Adrenal gland (tissue), 12 donors: ENCODE measurements around the gene CBFA2T3. TPM values are rescaled to one million over a fixed set of nuclear protein-coding genes. Genes with fewer than 3 reads are reported as not detected.
"Not testable (repeated sequence)": the region's sequence is repeated elsewhere in the genome, so short reads cannot be mapped to it uniquely, and the experiment has no call there.

Experiments
- DNase-seq, 7 donors: peaks; one replicate each; pipeline ENCODE4 v3.0.0-alpha.2; 2019 to 2020
- H3K27ac ChIP-seq, 5 donors: fragments of 200-600 bp; sonication (generic) in 4 of 5; 1 replicate in 3 of 5; 2 replicates in 2 of 5; pipeline versions ENCODE4 v1.5.1 to v1.8.0; 2016 to 2020; ENCODE audit warnings: mild to moderate bottlenecking in 1 of 5
- H3K27me3 ChIP-seq: fragments of 200-600 bp; 2 replicates; pipeline ENCODE4 v1.8.0; 2021
- H3K36me3 ChIP-seq, 2 donors: fragments of 200-600 bp; replicated peaks in 1 of 2; 1 replicate in 1 of 2; 2 replicates in 1 of 2; pipeline versions ENCODE4 v1.5.1 to v1.8.0; 2018 to 2022
- H3K4me1 ChIP-seq, 2 donors: fragments of 200-600 bp; replicated peaks in 1 of 2; 1 replicate in 1 of 2; 2 replicates in 1 of 2; pipeline versions ENCODE4 v1.5.1 to v1.8.0; 2018 to 2021
- H3K4me3 ChIP-seq, 4 donors: fragments of 200-600 bp; sonication (generic) in 3 of 4; one replicate each; pipeline ENCODE4 v1.5.1; 2016 to 2018
- H3K9me3 ChIP-seq, 3 donors: fragments of 200-600 bp; sonication (generic) in 1 of 3; replicated peaks in 1 of 3; 1 replicate in 2 of 3; 2 replicates in 1 of 3; pipeline versions ENCODE4 v1.5.1 to v1.8.0; 2016 to 2021
- CTCF ChIP-seq, 6 experiments: fragments of 450-650 bp in 4 of 6; fragments of 200-600 bp in 2 of 6; sonication (generic) in 1 of 6; IDR thresholded peaks; 1 replicate in 5 of 6; 2 replicates in 1 of 6; pipeline versions ENCODE4 v1.5.1 to v1.8.0; 2016 to 2021; ENCODE audit warnings: antibody characterized with exemption in 6 of 6, mild to moderate bottlenecking in 2 of 6, moderate library complexity in 1 of 6
- POLR2A ChIP-seq, 2 donors: fragments of 450-650 bp; IDR thresholded peaks; one replicate each; pipeline ENCODE4 v1.6.1; 2017; ENCODE audit warnings: antibody characterized with exemption in 2 of 2, mild to moderate bottlenecking in 2 of 2, moderate library complexity in 1 of 2
- WGBS, 4 donors: extraction: QIAGEN DNeasy Blood & Tissue Kit in 2 of 4; methylation state at CpG; one replicate each; pipeline versions ENCODE4 v1.1.5 to v1.1.7; 2013 to 2017; 5-methylcytosine and 5-hydroxymethylcytosine counted together
- intact Hi-C, 2 donors: fragments of 100-400 bp; cut with DNase I; formaldehyde crosslinking; loops; one replicate each; pipeline versions ENCODE4 v1.14.1 to v1.15.0; 2022 to 2023
- polyA plus RNA-seq, 3 donors: library from polyadenylated mRNA; stranded (reverse); fragments of 200-250 nt in 2 of 3; fragments of 350-450 nt in 1 of 3; fragmentation: Illumina TruSeq in 1 of 3; extraction: RNeasy Lipid Tissue Mini Kit (QIAGEN cat#74804) in 1 of 3; gene quantifications; one replicate each; pipeline ENCODE4 v1.2.3, GENCODE V29; 2013 to 2014
- total RNA-seq, 9 donors: library from RNA; depleted of rRNA in 4 of 9; stranded (reverse); fragments of >200 nt in 4 of 9; fragments of 120-200 nt in 1 of 9; fragmentation: NEBNext Ultra II Directional in 1 of 9; extraction: Animal tissue kit (Norgen Biotek cat#: 25700) in 1 of 9; gene quantifications; one replicate each; pipeline versions ENCODE4 v1.1.0 to v1.2.4, GENCODE V29; 2013 to 2023
- donor health status: healthy with polysubstance abuse.
- donor health status: Bipolar disorder and iron deficiency.
- donor health status: DM: yes; HTN: yes; CAD: no.
- donor health status: DM: no; HTN: no; CAD: no.
- donor health status: DM: no; HTN: no; CAD: no.
- donor health status: DM: yes; HTN: yes; CAD: no.

CBFA2T3 gene
- total and polyA plus RNA-seq, 12 donors: 0.30 to 16.9 (median 2.2) TPM

DNA sequence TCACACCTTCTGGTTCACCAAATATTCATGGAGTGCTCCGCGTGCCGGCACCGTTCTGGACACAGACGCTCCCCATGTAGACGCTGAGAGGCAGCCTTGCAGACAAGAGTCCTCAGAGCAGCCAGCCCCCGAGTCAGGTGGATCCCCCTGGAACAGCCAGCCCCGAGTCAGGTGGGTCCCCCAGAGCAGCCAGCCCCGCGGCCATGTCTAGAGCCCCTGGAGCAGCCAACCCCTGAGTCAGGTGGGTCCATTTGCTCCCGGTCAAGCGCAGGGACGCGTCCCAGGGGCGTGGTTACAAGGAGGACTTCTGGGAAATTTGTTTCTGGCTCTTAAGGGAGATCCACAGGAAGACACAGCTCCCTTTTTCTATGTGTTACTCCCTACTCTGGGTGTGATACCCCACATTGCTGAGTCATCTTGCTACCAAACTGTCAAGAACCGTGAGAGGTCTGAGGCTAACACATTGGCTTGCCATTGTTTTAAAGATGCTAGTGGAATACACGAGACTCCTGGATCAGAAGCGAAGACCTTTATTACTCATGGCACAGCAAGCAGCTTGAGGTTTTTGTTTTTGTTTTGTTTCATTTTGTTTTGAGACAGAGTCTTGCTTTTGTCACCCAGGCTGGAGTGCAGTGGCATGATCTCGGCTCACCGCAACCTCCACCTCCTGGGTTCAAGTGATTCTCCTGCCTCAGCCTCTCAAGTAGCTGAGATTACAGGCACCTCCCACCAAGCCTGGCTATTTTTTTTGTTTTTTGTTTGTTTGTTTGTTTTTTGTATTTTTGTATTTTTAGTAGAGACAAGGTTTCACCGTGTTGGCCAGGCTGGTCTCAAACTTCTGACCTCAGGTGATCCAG is 43.3 kb upstream of the CBFA2T3 start:
- H3K4me3 ChIP-seq: no peak overlapping the region

DNA sequence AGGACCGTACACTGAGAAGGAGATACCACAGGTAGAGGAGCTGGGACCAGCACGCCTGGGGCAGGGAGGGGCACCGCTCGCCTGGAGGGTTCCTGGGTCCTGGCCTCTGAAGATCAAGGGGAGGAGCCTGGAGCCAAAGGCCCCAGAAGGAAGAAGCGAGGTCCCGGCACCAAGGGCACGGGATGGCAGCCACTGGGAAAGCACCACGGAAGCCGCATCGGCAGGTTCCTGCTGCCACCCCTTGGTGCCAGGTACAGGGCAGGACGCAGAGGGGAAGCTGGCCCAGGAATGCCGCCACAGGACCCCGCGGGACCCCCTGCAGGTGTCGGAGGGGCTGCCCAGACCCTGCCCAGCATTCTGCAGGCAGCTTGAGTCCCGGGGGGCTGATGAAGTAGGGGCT is 42.5 kb upstream of the CBFA2T3 start:
- Histone ChIP-seq H3K4me3 (no peak overlapping the region), H3K4me1 (no peaks in the 10 kb centered on the region), H3K27me3 (peaks cover 23% of the 10 kb centered on the region), H3K36me3 (no peaks in the 10 kb centered on the region), H3K9me3 (no peaks in the 10 kb centered on the region), H3K27ac (no peak overlapping the region)
- no peak for DNase-seq
- intact Hi-C loops: no loop called here
- TF ChIP-seq CTCF (IDR thresholded peaks at IDR 0.05) (no peak), POLR2A (IDR thresholded peaks at IDR 0.05) (no peak)
- 69 to 81% (median 74%) methylated on average over 10 to 16 of the region's 16 CpGs for WGBS, 4 donors

More for the DNA sequence above, 43.3 kb upstream of the CBFA2T3 start:
- intact Hi-C loops: no loop called here
- 62 to 82% (median 76%) methylated on average over 9 to 21 of the region's 21 CpGs for WGBS, 4 donors
- H3K4me1 ChIP-seq: no peaks in the 10 kb centered on the region
- no peak overlapping the region for H3K27ac ChIP-seq
- H3K9me3 ChIP-seq: no peaks in the 10 kb centered on the region
- peaks cover 16% of the 10 kb centered on the region for H3K27me3 ChIP-seq
- TF ChIP-seq POLR2A (IDR thresholded peaks at IDR 0.05): no peak
- TF ChIP-seq CTCF (IDR thresholded peaks at IDR 0.05): no peak
- H3K36me3 ChIP-seq: no peaks in the 10 kb centered on the region
- DNase-seq: no peak

DNA sequence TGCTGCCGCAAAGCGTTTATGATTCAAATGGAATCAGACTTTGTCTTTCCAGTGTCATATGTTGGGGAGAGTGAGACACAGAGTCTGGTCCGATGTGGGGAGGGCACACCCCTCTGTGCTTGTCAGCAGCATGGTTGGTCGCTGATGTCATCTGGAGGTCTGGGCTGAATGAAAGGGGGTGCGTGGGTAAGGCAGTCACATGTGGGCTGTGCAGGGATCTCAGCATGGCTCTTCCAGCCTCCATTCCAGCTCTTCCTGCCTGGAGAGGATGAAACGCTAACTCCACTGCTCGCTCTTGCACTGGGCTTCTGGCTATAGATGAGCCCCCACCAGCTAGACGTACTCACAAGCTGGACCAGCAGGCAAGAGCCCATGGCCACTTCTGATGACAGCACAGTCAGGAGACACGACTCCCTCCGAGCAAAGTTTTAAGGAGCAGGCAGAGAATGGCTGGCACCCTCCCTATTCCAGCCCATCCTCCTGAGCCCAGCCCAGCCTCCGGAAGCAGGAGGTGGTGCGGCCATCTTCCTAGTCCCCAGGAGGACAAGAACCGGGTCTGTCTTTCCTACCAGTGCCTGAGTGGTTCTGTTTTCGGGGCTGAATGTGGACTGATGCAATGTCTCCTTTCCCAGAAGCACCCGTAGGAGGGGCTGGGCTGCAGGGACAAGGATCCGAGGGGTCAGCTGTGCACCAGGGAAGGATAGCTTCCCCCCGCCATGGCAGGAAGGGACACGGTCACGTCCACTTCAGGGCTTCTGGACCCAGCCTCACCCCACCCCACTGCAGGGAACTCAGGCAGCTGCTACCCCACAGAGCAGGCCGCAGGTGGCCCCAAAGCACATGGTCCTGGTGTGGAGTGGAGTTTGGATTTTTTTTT is 41.5 kb upstream of the CBFA2T3 start:
- Histone ChIP-seq H3K4me1 (no peaks in the 10 kb centered on the region), H3K36me3 (no peaks in the 10 kb centered on the region), H3K9me3 (no peaks in the 10 kb centered on the region), H3K4me3 (no peak overlapping the region), H3K27me3 (peaks cover 24% of the 10 kb centered on the region), H3K27ac (no peak overlapping the region)
- 59 to 80% (median 71%) methylated on average over 6 to 20 of the region's 20 CpGs for WGBS, 4 donors
- no peak for DNase-seq
- no peak for TF ChIP-seq CTCF (IDR thresholded peaks at IDR 0.05)
- TF ChIP-seq POLR2A (IDR thresholded peaks at IDR 0.05): no peak
- intact Hi-C loops: no loop called here

DNA sequence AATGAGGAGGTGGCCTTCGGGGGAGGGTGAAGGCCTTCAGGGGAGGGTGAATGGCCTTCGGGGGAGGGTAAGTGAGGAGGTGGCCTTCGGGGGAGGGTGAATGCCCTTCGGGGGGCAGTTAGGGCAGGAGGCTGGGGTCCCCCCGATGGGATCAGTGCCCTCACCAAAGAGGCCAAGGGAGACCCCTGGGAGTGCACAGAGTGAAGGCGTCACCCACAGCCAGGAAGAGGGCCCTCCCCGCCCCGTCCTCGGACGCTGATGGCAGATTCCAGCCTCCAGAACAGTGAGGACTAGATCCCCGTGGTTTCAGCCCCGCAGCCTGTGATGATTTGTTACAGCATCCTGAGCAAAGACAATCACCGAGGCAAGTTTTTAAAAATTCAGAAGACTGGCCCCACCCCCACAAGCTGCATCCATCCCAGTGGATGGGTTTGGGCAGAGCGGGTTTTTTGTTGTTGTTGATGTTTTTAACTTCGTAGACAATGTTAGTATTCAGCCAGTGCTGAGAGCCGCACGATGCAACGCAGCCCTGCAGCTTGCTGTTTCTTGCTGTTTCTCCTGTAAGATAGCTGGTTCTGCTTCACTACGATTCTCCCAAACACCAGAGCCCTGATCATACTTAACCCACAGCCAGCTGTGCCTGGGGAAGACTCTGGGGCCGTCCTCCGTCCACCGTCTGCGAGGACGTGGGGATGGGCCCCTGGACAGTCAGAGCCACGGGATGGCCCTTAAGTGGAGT is 40.7 kb upstream of the CBFA2T3 start:
- 65 to 74% (median 70%) methylated on average over 25 of the region's 25 CpGs for WGBS, 4 donors
- Histone ChIP-seq H3K27me3 (peaks cover 24% of the 10 kb centered on the region), H3K4me1 (no peaks in the 10 kb centered on the region), H3K4me3 (no peak overlapping the region), H3K27ac (no peak overlapping the region), H3K36me3 (no peaks in the 10 kb centered on the region), H3K9me3 (no peaks in the 10 kb centered on the region)
- intact Hi-C loops: no loop called here
- no peak for DNase-seq
- TF ChIP-seq CTCF (IDR thresholded peaks at IDR 0.05): no peak
- no peak for TF ChIP-seq POLR2A (IDR thresholded peaks at IDR 0.05)

GRCh38 chr16:89016561-89016960 is 39.6 kb upstream of the CBFA2T3 start:
- WGBS, 4 donors: 94 to 95% (median 94%) methylated on average over 8 to 10 of the region's 10 CpGs; no CpG with 5 or more reads in 1 of the 4 donors
- intact Hi-C loops, H3K4me1 ChIP-seq, H3K4me3 ChIP-seq, DNase-seq, H3K27ac ChIP-seq, H3K36me3 ChIP-seq, H3K9me3 ChIP-seq: not testable (repeated sequence)
- peaks cover 21% of the 10 kb centered on the region for H3K27me3 ChIP-seq
